Vagina (tissue), 2 donors: ENCODE measurements around the gene PML. TPM values are rescaled to one million over a fixed set of nuclear protein-coding genes. Genes with fewer than 3 reads are reported as not detected.

Experiments used
- DNase-seq, 2 donors: peaks; one replicate each; pipeline ENCODE4 v3.0.0-alpha.2; 2017; ENCODE audit errors: extremely low spot score in 2 of 2
- H3K27ac ChIP-seq: fragments of 200-600 bp; sonication (generic); one replicate; pipeline ENCODE4 v1.5.1; 2019
- H3K27me3 ChIP-seq: fragments of 200-600 bp; sonication (generic); one replicate; pipeline ENCODE4 v1.5.1; 2019
- H3K36me3 ChIP-seq, 2 donors: fragments of 200-600 bp; sonication (generic); one replicate each; pipeline ENCODE4 v1.5.1; 2017 to 2019
- H3K4me1 ChIP-seq: fragments of 200-600 bp; sonication (generic); one replicate; pipeline ENCODE4 v1.5.1; 2019
- H3K4me3 ChIP-seq, 2 donors: fragments of 200-600 bp; sonication (generic); 1 replicate in 1 of 2; 2 replicates in 1 of 2; pipeline ENCODE4 v1.5.1; 2016 to 2019
- H3K9me3 ChIP-seq: fragments of 200-600 bp; sonication (generic); one replicate; pipeline ENCODE4 v1.5.1; 2019
- POLR2A ChIP-seq, 2 donors: fragments of 450-650 bp; IDR thresholded peaks; one replicate each; pipeline ENCODE4 v1.6.1; 2017; ENCODE audit warnings: antibody characterized with exemption in 2 of 2, mild to moderate bottlenecking in 2 of 2, moderate library complexity in 2 of 2
- POLR2AphosphoS5 ChIP-seq, 2 donors: sonication (generic); formaldehyde crosslinking; IDR thresholded peaks; one replicate each; pipeline ENCODE4 v1.9.0; 2017; ENCODE audit warnings: antibody characterized with exemption in 2 of 2, mild to moderate bottlenecking in 2 of 2, low read depth in 1 of 2; ENCODE audit not compliant: insufficient read depth in 1 of 2
- intact Hi-C: fragments of 100-400 bp; cut with DNase I; formaldehyde crosslinking; loops from one replicate; pipeline ENCODE4 v1.15.1; 2023
- total RNA-seq: library from RNA; depleted of rRNA; stranded (reverse); fragments of >200 nt; gene quantifications from one replicate; pipeline ENCODE4 v1.2.3, GENCODE V29; 2016
- TF ChIP-seq, protein P1 (sequence below), 3 experiments: fragments of 450-650 bp in 2 of 3; fragments of 200-600 bp in 1 of 3; sonication (generic) in 1 of 3; IDR thresholded peaks; one replicate each; pipeline ENCODE4 v1.5.1; 2017 to 2019; ENCODE audit warnings: antibody characterized with exemption in 3 of 3, mild to moderate bottlenecking in 2 of 3, moderate library complexity in 2 of 3

Gene PML
- total RNA-seq, 1 donor from 2014 or later = 107 TPM

DNA sequence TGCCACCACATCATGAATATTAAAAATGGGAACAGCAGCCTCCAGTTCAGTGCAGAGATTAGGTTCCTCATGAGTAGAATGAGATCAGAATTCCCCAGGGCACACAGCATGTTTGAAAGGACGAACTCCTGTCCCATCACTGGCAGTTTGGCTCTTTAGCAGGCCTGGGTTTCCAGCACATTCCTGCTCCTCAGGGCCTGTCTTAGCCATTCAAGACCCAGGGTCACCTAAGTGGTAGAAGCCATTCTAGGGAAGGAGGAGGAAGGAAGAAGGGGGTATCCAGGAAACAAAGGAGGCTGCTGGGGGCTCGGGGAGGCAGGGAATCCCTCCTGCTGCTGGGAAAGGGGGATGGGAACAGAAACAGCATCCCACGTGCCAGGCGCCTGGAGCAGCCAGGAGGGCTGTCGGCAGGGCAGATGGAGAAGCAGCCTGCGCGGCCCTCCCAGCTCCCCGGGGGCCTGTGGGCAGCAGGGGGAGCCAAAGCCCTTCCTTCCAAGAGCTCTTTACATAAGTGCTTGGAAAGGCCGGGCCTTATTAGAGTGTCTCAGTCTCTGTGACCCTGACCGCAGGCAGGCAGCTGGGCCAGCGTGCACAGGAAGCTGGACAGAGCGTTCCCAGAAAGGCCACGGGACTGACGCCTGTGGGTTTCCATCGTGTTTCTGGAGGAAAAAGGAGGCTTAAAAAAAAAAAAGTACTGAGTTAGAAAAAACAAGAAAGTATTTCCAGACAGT is 43.5 kb upstream of the PML start:
- Histone ChIP-seq H3K36me3 (peaks cover 0 to 9% of the 10 kb centered on the region in 2 donors), H3K9me3 (no peaks in the 10 kb centered on the region), H3K4me1 (peaks cover 25% of the 10 kb centered on the region), H3K27me3 (no peaks in the 10 kb centered on the region), H3K4me3 (no peak overlapping the region), H3K27ac (peak overlapping the region; percentile 92)
- DNase-seq = peak in 1 of 2 donors; percentile 98
- TF ChIP-seq POLR2A (IDR thresholded peaks at IDR 0.05) (no peak), POLR2AphosphoS5 (IDR thresholded peaks at IDR 0.05; ENCODE audit: insufficient read depth in 1 of 2, low read depth in 1 of 2) (peak; percentile 96 to 97)
- TF ChIP-seq, protein P1, sequence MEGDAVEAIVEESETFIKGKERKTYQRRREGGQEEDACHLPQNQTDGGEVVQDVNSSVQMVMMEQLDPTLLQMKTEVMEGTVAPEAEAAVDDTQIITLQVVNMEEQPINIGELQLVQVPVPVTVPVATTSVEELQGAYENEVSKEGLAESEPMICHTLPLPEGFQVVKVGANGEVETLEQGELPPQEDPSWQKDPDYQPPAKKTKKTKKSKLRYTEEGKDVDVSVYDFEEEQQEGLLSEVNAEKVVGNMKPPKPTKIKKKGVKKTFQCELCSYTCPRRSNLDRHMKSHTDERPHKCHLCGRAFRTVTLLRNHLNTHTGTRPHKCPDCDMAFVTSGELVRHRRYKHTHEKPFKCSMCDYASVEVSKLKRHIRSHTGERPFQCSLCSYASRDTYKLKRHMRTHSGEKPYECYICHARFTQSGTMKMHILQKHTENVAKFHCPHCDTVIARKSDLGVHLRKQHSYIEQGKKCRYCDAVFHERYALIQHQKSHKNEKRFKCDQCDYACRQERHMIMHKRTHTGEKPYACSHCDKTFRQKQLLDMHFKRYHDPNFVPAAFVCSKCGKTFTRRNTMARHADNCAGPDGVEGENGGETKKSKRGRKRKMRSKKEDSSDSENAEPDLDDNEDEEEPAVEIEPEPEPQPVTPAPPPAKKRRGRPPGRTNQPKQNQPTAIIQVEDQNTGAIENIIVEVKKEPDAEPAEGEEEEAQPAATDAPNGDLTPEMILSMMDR (IDR thresholded peaks at IDR 0.05) = peak; percentile 69 to 83 (median 80)
- intact Hi-C loops = loop anchor here (2.0 kb wide), 1 partner anchor 26 kb away; no protein-coding TSS in a partner anchor

DNA sequence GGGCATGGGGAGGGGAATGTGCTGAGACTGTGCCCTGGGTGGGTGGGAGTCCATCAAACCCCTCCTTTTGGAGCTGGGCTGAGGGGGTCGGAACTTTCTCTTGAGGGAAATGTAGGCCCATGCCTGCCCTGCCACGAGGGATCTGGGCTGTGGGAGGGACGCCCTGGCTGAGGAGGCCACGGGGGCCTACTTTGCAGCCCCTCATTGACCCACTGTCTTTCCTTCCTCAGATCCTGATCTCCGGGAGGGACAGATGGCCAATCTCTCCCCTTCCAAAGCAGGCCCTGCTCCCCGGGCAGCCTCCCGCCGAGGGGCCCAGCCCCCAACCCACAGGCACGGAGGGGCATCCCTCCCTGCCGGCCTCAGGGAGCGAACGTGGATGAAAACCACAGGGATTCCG is 42.9 kb upstream of the PML start:
- H3K27me3 ChIP-seq = no peaks in the 10 kb centered on the region
- no peak for TF ChIP-seq POLR2A (IDR thresholded peaks at IDR 0.05)
- TF ChIP-seq POLR2AphosphoS5 (IDR thresholded peaks at IDR 0.05; ENCODE audit: insufficient read depth in 1 of 2, low read depth in 1 of 2) = no peak
- TF ChIP-seq, protein P1 (IDR thresholded peaks at IDR 0.05) = no peak
- H3K9me3 ChIP-seq = no peaks in the 10 kb centered on the region
- peak overlapping the region; percentile 92 for H3K27ac ChIP-seq
- peaks cover 0 to 9% of the 10 kb centered on the region in 2 donors for H3K36me3 ChIP-seq
- intact Hi-C loops = loop anchor here (2.0 kb wide), 1 partner anchor 27 kb away; no protein-coding TSS in a partner anchor
- no peak for DNase-seq
- H3K4me3 ChIP-seq = no peak overlapping the region
- H3K4me1 ChIP-seq = peaks cover 28% of the 10 kb centered on the region

DNA sequence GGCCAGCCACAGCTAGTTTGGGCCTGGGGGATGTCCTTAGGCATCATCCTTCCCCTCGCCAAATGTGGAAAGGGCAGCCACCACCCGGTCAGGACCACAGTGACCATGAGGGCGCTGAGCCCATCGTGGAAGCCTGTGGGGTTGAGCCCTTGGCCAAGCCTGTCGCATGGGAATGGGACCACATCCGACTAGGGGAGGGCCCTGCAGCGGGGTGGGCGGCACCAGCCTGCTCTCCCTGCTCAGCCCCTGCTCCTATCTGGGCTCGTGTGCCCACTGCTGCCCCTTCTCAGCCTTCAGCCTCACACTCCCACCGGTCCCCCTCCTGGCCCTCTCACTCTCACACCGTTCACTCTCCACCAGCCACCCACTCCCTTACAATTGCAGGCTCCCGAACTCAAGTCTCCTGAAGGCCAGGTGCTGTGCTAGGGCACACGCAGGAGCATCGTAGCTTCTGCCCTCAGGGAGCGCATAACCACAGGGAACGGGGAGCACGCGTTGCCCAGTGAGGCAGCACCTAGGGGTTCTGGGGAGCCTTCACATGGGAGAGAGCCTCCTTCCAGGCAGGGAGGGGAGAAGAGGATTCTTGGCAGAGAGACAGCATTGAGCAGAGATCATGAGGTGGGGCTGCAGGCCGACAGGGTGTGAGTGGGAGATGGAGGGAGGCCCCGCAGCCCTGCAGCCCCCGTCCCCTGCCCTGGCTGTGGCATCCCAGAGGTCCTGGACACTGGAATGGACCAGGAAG is 42.2 kb upstream of the PML start:
- no peak for DNase-seq
- Histone ChIP-seq H3K36me3 (peaks cover 0 to 7% of the 10 kb centered on the region in 2 donors), H3K4me1 (peaks cover 35% of the 10 kb centered on the region), H3K27ac (peak overlapping the region; percentile 92), H3K27me3 (no peaks in the 10 kb centered on the region), H3K9me3 (no peaks in the 10 kb centered on the region), H3K4me3 (no peak overlapping the region)
- intact Hi-C loops = no loop called here
- TF ChIP-seq, protein P1 (IDR thresholded peaks at IDR 0.05) = no peak
- TF ChIP-seq POLR2A (IDR thresholded peaks at IDR 0.05) = no peak
- TF ChIP-seq POLR2AphosphoS5 (IDR thresholded peaks at IDR 0.05; ENCODE audit: insufficient read depth in 1 of 2, low read depth in 1 of 2) = no peak

DNA sequence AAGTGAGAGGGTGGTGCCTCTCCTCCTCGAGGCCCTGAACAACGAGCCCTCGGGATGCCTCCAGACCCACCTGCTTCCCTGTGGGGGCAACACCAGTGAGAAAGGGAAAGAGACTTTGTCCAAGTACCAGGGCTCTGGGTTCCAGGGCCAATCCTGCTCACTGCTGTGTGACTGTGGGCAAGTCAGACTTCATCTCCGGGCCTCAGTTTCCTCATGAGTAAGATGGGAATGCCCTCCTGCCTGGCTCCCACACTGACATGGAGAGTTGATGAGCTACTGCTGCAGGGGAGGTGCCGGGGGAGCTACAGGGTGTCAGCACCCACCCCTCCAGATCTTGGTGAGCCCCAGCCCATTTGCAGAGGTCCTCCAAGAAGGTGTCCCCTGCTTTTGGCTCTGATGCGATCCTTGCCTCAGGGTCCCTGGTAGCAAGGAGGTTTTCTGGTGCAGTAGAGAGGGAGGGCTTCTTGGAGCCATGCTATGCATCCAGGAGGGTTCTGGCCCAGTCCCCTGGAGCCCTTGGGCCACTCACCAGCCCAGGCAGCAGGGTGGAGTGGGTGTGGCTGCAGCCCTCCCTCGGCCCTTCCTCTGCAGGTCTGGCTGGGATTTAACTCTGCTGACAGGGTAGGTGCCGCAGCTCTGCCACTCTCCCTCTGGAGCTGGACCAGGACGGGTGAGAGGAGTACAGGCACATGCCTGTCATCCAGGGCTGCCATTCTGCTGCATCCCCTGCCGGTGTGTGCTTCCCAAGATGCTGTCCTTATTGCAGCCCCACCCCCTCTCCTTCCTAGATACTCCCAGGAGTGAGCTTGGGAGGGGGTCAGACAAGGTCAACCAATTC is 41.4 kb upstream of the PML start:
- Histone ChIP-seq H3K36me3 (no peaks in the 10 kb centered on the region), H3K9me3 (no peaks in the 10 kb centered on the region), H3K27me3 (no peaks in the 10 kb centered on the region), H3K27ac (peak overlapping the region; percentile 92), H3K4me1 (peaks cover 35% of the 10 kb centered on the region), H3K4me3 (no peak overlapping the region)
- DNase-seq = no peak
- intact Hi-C loops = no loop called here
- TF ChIP-seq POLR2A (IDR thresholded peaks at IDR 0.05) (no peak), POLR2AphosphoS5 (IDR thresholded peaks at IDR 0.05; ENCODE audit: insufficient read depth in 1 of 2, low read depth in 1 of 2) (no peak)
- TF ChIP-seq, protein P1 (IDR thresholded peaks at IDR 0.05) = no peak
